ENCODE data around the gene MTR.

DNA sequence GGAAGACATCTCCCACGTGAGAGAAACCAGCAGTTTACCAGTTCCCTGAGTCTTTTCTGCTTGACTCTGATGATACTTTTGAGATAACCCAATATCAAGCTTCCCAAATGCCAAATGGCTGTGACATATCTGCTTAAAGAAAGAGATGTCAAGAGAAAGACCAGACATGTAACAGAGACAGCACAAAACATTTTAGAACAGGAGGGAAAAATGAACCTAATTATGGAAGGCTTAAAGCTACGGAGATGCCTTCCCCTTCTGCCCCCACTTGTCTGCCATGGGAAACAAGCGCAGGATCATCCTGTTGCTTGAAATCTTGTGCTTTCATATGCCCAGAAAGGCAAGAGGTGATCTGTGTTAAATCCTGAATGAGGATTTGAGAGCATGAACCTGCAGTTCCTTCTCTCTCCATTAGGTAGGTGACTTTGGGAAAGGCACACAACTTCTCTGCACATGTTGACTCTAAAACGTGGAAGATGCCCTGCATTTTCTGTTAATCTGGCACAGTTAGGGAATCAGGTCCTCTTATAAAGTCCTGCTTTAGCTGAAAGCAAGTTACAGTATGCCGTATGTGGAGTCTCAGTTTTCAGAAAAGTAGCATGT, 46.7 kb upstream of the MTR start:
- TF ChIP-seq SUZ12 (IDR thresholded peaks at IDR 0.05; ENCODE audit: extremely low read depth, insufficient read depth, insufficient read length) (no peak), YY1 (IDR thresholded peaks at IDR 0.05; ENCODE audit: insufficient read depth, insufficient read length) (no peak), ZNF274 (IDR thresholded peaks at IDR 0.05; ENCODE audit: low read depth, low read length) (no peak)
